ENCODE measurements around the gene RBFOX1. TPM values are rescaled to one million over a fixed set of nuclear protein-coding genes. Genes with fewer than 3 reads are reported as not detected.

The RBFOX1 gene
- polyA plus RNA-seq, 1 of the 3 experiments (the other 2 are of a cell fraction), result not detected

DNA sequence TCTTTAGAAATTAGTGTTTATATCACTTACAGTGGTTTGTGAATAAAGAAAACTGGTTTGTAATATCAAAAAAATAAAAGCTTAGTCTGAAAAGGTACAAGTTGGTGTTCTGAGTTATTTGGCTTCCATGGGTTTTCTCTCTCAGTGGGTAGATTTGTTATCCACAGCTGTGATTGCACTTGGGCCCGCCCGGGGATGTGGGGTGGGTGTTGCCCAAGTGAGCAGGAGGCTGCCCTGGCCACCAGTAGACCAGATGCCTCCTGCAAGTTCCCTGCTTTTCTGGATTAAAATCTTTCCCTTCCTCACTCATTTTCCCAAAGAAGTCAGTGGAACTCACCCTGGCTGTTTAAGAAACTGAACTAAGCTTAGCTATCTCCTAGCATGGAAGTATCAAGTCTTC lies 380.6 kb downstream of the RBFOX1 start:
- no peaks in the 10 kb centered on the region for H3K9me2 ChIP-seq
- TF ChIP-seq, protein P1, sequence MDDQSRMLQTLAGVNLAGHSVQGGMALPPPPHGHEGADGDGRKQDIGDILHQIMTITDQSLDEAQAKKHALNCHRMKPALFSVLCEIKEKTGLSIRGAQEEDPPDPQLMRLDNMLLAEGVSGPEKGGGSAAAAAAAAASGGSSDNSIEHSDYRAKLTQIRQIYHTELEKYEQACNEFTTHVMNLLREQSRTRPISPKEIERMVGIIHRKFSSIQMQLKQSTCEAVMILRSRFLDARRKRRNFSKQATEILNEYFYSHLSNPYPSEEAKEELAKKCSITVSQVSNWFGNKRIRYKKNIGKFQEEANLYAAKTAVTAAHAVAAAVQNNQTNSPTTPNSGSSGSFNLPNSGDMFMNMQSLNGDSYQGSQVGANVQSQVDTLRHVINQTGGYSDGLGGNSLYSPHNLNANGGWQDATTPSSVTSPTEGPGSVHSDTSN (IDR thresholded peaks at IDR 0.05), result no peak
- TF ChIP-seq USF2 (IDR thresholded peaks at IDR 0.05; ENCODE audit: borderline replicate concordance, low read depth, low read length) (no peak), EZH2phosphoT487 (IDR thresholded peaks at IDR 0.05; ENCODE audit: borderline replicate concordance, low read depth) (no peak), MXI1 (IDR thresholded peaks at IDR 0.05; ENCODE audit: low read depth, low read length) (no peak), CHD2 (IDR thresholded peaks at IDR 0.05; ENCODE audit: low read length, partially characterized antibody) (no peak), FOXJ3 (CRISPR knock-in tag; IDR thresholded peaks at IDR 0.05) (no peak), GABPA (IDR thresholded peaks at IDR 0.05; ENCODE audit: low read depth) (no peak), JUND (IDR thresholded peaks at IDR 0.05) (no peak), NFIC (IDR thresholded peaks at IDR 0.05; ENCODE audit: borderline replicate concordance) (no peak), TAF1 (IDR thresholded peaks at IDR 0.05; ENCODE audit: borderline replicate concordance, low read depth, low read length) (no peak), POLR2AphosphoS5 (IDR thresholded peaks at IDR 0.05; ENCODE audit: low read depth, low read length) (no peak), RFX5 (IDR thresholded peaks at IDR 0.05; ENCODE audit: low read length) (no peak), YY1 (IDR thresholded peaks at IDR 0.05; ENCODE audit: low read depth) (no peak)
- TF ChIP-seq, protein P2, sequence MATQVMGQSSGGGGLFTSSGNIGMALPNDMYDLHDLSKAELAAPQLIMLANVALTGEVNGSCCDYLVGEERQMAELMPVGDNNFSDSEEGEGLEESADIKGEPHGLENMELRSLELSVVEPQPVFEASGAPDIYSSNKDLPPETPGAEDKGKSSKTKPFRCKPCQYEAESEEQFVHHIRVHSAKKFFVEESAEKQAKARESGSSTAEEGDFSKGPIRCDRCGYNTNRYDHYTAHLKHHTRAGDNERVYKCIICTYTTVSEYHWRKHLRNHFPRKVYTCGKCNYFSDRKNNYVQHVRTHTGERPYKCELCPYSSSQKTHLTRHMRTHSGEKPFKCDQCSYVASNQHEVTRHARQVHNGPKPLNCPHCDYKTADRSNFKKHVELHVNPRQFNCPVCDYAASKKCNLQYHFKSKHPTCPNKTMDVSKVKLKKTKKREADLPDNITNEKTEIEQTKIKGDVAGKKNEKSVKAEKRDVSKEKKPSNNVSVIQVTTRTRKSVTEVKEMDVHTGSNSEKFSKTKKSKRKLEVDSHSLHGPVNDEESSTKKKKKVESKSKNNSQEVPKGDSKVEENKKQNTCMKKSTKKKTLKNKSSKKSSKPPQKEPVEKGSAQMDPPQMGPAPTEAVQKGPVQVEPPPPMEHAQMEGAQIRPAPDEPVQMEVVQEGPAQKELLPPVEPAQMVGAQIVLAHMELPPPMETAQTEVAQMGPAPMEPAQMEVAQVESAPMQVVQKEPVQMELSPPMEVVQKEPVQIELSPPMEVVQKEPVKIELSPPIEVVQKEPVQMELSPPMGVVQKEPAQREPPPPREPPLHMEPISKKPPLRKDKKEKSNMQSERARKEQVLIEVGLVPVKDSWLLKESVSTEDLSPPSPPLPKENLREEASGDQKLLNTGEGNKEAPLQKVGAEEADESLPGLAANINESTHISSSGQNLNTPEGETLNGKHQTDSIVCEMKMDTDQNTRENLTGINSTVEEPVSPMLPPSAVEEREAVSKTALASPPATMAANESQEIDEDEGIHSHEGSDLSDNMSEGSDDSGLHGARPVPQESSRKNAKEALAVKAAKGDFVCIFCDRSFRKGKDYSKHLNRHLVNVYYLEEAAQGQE (IDR thresholded peaks at IDR 0.05; ENCODE audit: low read depth, low read length), result no peak
- TF ChIP-seq, protein P3, sequence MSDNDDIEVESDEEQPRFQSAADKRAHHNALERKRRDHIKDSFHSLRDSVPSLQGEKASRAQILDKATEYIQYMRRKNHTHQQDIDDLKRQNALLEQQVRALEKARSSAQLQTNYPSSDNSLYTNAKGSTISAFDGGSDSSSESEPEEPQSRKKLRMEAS (IDR thresholded peaks at IDR 0.05; ENCODE audit: low read depth), result no peak
- no peak overlapping the region for H3K4me2 ChIP-seq
- no peaks in the 10 kb centered on the region for H3K9me3 ChIP-seq
- no peak overlapping the region for H3K27ac ChIP-seq (ENCODE audit: low read depth in 2 of 2, low read length in 1 of 2)
- no peaks in the 10 kb centered on the region for H3K4me1 ChIP-seq (ENCODE audit: control insufficient read depth in 1 of 2, insufficient read depth in 2 of 2, low read depth in 1 of 2, low read length in 1 of 2)
- H3K79me2 ChIP-seq (ENCODE audit: insufficient read depth), result no peaks in the 10 kb centered on the region
- H3K9ac ChIP-seq, result no peak overlapping the region
- POLR2A ChIA-PET, result no interaction called here
- WGBS (ENCODE audit: low lambda C conversion rate), result 0% methylated on average over 2 of the region's 2 CpGs
- CTCF ChIA-PET, result interaction anchor here (0.9 kb wide), 1 partner anchor 14 kb away, joined by 3 read pairs; no protein-coding TSS in a partner anchor
- no peaks in the 10 kb centered on the region for H3K36me3 ChIP-seq (replicated peaks in 1 of 2; ENCODE audit: control insufficient read depth in 1 of 2, insufficient read depth in 2 of 2, low read length in 1 of 2)
- DNase-seq, result no peak
- no peaks in the 10 kb centered on the region for H3K27me3 ChIP-seq (ENCODE audit: insufficient read depth)
- no peak overlapping the region for H2AFZ ChIP-seq (ENCODE audit: low read depth)
- H3K4me3 ChIP-seq (ENCODE audit: low read depth in 2 of 2, low read length in 1 of 2), result no peak overlapping the region
- H3F3A ChIP-seq (replicated peaks; ENCODE audit: insufficient read depth), result no peaks in the 10 kb centered on the region
- H4K20me1 ChIP-seq (ENCODE audit: insufficient read depth), result no peaks in the 10 kb centered on the region

Data from SK-N-SH (cell line).